Myocyte (in vitro differentiated cells): Measurements from ENCODE around the gene ATOH8. TPM values are rescaled to one million over a fixed set of nuclear protein-coding genes. Genes with fewer than 3 reads are reported as not detected.
A peak's percentile ranks its signal among the peaks of the same experiment; 100 is the strongest.

Experiments used
- DNase-seq: peaks from one replicate; pipeline ENCODE4 v3.0.0-alpha.2; 2012; ENCODE audit warnings: low read depth
- total RNA-seq: library from RNA; depleted of rRNA; stranded (reverse); fragments of >200 nt; gene quantifications from 2 replicates; pipeline ENCODE4 v1.2.3, GENCODE V29; 2014

ATOH8 gene
- total RNA-seq, 1 donor from 2014 or later: 7.2 TPM

DNA sequence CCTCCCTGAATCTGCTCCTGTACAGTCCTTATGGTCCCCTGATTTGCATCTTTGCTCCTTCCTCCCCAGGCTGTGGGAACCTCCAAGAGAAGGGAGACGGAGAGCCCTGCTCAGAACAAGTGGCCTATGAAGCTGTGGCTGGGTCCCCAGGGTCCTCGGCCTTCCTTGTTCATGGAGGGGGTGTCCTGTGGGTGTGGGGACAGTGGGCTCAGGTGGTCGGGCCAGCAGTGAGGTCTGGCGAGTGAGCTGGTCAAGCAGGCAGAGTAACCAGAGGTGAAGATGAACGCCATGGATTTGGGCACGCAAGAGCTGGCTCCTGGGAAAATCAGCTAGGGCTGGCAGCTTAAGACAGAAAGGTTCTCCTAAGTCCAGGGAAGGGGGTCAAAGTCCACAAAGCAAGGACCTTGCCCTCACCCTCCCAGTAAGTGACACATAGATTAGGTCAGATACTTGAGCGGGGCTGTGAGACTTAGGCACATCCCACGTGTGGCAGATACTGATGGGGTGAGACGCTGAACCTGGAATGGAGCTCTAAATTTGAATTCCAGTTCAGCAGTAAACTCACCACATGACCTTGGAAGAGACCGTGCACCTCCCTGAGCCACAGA, 34.8 kb upstream of the ATOH8 start:
- DNase-seq: no peak

DNA sequence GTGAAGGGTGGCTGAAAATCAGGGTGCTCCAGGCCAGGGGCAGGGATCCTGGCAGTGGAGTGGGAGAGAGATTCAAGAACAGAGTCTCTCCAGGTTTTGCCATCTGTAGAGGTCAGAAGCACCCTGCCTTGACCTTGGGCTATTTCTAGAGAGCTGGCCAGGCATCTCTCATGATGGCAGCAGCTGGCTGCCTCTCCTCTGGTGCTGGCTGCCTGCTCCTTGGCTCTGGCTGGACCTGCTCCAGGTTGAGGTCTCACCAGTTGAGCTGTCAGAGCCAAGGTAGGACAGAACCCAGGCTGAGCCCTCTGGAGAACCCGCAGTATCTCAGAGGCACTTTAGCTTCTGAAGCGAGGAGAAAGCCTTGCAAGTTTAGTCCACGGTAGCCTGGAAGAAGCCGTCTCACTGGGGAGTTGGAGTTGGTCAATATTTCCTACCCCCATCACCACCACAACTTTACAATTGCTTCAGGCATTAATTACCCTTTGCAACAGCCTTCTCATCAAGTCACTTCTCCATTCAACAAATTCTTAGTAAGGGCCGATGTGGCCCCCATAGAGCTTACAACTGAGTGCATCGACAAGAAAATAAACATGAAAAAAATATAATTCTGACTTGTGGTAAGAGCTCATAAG, 34.1 kb upstream of the ATOH8 start:
- peak; percentile 73 for DNase-seq

DNA sequence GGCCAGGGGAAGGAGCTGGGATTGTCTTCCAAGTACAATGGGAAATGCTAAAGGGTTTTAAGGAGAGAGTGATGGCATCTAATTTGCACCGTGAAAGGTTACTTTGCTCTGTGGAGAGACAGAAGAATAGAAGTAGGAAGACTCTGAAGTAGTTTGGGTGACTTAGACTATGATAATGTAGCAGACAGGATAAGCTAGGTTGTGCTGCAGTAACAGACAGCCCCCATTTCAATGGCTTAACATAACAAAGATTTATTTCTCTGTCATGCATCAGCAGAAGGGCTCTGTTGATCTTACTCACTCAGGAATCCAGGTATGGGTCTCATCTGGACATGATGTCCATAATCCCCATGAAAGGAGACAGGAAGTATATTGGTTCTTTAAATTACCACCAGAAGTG, 33.3 kb upstream of the ATOH8 start:
- no peak for DNase-seq

DNA sequence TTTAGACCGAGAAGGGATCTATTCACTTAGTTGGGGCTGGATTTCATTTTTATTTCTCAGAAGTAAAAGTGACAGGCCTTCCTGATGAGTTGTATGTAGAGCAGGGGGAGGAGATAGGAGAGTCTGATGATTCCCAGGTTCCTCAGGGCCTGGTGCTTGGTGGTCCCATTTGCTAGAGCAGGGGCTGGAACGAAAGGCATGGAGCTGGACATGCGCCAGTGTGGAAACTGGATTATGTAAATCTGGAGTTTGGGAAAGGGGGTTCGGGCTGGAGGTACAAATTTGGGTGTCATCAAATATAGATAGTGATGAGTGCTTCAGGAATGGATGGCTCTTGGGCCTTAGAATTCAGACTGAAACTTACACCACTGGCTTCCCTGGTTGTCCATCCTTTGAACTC, 32.1 kb upstream of the ATOH8 start:
- no peak for DNase-seq

DNA sequence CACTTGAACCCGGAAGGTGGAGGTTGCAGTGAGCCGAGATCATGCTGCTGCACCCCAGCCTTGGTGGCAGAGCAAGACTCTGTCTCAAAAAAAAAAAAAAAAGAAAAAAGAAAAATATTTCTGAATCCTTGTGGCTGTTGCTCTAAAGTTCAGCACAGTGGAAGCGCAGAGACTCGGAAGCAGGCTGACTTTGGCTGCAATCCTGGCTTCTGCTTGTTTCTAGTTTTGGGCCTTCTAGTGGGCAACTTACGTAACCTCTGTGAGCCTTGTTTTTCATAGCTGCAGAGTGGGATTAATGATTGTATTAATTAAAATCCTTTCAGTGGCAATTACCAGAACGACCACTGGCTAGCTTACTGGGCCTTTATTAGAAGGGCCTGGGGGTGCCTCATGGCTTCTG, 31.3 kb upstream of the ATOH8 start:
- DNase-seq: no peak

DNA sequence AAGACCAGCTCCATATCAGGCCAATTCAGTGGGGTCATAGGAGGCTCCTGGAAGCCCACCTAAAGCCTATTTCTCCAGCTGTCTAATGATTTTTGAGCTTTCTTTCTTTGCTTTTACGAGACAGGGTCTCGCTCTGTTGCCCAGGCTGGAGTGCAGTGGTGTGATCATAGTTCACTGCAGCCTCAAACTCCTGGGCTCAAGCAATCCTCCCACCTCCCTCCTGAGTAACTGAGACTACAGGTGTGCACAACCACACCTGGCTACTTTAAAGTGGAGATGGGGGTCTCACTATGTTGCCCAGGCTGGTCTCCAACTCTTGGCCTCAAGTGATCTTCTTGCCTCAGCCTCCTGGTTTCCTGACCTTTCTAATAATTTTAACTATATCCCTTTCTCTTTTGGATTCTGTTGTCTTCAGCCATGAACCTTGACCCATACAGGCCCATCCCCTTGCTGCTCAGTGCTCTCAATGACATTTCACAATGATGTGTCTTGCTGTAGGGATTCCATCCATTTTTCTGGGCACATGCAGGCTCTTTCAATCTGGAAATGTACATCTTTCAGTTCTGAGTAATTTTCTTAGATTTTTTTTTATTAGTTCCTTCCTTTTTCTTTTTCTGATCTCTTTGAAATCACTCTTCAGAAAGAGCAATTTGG, 30.0 kb upstream of the ATOH8 start:
- no peak for DNase-seq

DNA sequence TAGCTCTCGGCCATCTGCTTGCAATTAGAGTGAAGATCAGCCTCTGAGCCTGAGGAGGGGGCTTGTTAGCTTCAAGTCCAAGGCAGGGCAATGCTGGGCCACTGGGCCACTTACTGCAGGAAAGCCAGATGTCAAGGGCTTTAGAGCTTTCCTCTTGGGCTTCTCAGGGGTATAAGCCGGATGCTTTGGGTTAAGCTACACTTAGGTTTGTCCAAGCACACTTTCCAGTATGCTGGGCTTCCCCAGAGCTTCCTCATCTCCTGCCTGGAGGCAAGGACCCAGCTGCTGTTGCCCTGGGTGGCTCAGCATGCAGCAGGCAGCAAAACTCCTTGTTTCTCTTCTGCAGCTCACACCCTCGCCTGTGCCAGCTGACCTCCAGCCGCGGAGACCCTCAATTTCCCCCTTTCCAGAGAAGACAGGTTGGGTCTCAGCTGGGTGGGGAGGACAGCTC, 29.0 kb upstream of the ATOH8 start:
- no peak for DNase-seq

DNA sequence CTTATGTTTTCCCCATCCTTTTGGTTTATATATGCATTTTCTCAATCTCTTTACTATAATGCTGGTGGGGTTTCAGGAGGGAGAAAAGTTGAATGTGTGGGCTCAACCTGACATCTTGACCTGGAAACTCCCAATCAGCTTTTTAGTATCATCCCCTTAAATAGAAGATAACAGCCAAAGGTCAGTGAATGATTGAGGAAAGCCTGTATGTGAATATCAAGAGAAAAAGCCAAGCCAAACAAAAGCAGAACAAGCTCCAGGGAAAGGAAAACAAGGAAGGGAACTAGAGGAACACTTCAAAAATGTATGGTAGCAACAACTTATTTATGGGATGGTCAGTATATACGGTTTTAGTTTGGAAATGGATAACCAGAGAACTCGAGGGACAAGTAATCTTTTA, 28.3 kb upstream of the ATOH8 start:
- DNase-seq: no peak

DNA sequence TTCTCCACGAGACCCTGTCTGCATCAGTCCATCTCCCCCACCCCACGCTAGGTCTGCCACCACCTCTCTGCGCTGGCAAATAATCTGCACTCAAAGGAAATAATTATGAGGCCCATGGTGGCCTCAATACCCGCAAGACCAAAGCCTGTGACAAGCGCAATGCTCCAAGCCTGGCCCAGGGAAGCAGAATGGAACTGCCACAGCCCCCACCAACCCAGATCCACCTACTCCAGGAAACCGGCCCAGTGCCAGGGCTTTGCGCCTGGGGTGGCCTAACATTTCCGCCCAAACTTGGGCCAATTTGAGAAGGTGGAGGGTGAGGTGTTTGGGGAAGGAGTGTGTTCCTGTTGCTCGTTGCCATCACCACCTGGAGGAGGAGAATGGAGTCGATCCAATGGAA, 26.0 kb upstream of the ATOH8 start:
- DNase-seq: no peak

DNA sequence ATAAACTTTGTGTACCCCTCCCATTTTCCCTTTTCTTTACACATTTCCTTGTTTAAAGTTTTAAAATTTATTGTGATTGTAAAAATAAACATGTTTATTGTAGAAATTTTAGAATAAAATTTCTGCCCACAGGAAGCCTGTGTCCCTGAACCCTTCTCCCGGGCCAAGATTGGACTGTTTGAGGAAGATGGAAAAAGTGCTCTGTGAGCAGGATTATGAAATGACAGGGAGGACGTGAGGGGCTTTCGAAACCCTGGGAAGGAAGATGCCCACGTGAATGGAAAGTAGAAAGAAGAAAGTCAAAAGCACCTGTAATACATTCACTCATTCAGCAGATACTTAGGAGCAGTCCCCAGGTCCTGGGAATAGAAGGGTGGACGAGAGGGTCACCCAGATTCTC, 25.4 kb upstream of the ATOH8 start:
- DNase-seq: no peak

DNA sequence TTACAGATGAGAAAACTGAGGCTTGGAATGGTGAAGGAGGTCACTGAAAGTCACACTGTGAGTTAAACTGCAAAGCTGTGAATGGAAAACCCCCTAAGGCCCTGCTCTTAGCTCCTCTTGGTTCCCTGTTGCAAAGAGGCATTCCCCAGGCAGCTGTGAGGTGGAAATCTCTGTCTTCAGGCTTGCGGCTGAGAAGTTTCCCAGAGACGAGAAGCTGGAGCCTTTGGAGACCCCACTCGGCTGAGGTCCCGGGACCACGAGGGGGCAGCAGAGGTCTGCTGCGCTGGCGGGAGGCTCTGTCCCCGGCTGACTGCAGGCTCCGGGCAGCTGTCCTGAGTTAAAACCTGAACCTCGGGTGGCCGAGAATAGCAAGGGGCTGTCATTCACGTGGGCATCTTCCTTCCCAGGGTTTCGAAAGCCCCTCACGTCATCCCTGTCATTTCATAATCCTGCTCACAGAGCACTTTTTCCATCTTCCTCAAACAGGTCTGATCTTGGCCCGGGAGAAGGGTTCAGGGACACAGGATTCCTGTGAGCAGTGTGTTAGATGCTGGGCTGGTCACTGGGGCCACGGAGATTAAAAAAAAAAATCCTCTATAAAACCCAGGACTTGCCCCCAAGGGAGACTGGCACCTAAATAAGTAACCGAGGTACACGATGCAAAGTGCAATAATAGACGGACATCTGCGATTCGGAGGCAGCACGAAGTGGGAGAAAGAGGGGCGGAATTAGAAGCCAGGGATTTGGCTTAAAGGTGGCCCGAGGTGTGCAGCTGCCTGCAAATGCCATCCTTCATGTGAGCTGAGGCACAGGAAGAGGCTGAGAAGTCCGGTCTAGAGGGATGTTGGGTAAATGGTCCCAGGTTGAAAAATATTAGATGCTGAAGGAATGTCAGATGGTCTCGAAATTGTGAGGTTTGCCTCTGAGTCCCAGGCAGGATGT, 24.6 kb upstream of the ATOH8 start:
- DNase-seq: peak; percentile 92

DNA sequence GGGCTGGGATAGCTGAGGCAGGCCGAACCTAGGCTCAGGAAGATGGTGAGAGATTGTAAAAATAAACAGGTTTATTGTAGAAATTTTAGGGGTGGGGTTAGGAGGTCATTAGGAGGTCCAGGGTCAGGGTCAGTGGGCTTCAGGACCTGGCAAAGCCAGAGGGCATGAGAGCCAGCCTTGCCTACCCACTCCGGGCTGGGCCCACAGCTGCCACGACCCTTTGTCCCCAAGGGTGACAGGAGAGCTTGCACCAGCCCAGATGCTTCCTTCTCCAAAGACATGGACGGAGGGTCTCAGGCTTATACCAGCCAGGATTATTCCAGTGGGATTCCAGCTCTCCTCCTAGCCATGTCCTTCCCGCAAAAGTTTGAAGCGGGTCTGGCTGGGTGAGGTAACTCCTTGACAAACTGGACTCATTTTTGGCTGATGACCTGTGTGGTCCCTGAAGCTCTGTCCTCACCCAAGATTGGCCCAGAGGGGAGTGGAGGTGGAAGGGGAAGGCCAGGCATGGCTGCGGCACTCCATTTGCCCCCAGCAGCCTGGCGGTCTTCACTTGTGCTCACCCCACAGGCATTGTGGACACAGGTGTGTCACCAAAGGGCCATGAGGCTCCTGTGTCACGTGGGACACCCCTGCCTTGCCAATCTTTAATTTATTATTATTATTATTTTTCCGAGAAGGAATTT, 23.8 kb upstream of the ATOH8 start:
- DNase-seq: no peak

DNA sequence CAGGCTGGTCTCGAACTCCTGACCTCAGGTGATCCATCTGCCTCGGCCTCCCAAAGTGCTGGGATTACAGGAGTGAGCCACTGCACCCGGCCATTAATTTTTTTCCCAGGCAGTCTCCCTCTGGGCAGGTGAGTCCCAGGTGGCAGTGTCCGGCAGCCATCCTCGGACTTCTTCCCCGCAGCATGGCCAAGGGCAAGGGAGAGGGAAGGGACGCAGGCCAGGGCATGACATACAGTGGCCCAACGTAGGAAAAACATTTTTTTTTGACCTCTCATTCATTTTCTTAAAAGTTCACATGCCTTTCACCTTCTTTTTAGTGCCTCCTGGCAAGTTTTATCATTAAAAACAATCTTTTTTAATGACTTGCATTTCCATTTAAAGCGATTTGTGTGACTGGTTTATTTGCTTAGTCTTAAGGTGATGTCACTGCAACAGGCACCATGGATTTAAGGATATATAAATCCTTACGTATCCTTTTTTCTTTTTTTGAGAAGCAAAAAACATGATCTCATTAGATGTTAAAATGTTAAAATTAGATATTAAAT, 23.0 kb upstream of the ATOH8 start:
- DNase-seq: no peak

DNA sequence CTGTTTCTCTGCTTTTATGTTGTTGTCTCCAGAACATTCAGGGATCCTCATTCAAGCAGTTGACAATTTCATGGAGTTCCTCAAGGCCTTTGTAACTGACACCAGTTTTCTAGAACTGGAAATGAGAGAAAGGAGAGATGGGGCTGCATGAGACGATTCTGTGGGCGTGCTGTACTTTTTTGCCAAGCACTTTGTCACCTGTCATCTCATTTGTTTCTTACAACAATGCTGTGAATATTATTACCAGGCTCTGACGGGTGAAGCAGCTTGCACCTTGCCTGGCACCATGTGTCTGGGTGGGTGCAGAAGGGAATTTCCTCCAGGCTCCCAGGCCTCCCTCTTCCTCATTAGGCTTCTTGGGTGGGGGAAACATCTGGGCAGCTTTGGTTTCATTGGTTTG, 22.2 kb upstream of the ATOH8 start:
- peak; percentile 47 for DNase-seq

DNA sequence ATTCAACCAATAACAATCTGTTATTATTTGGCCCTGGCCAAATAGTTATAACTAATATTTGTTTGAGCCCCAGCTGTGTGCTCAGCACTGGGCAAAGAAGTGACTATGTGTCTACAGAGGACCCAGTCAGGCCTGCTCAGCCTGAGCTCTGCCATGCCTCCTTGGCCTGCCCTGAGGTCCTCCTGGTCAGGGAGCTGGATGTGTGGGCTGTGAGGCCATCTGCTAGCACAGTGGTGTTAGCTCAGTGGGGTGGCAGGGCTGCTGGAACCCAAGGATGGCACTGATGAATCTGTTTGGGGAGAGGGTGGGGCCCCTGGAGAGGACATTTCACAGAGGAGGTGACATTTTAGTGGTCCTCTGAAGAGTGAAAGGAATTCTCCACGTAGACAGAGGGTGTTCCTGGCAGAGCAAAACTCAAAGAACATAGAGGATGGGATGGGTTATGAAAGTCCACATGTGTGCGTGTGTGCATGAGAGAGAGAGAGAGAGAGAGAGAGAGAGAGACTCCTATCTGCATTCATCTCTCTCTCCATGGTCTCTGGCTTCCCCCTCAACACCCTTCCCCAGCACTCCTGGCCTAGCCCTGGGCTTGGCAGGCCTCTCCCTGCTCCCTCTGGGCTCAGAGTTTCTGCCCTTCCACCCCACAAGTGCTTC, 21.2 kb upstream of the ATOH8 start:
- peak; percentile 76 for DNase-seq

DNA sequence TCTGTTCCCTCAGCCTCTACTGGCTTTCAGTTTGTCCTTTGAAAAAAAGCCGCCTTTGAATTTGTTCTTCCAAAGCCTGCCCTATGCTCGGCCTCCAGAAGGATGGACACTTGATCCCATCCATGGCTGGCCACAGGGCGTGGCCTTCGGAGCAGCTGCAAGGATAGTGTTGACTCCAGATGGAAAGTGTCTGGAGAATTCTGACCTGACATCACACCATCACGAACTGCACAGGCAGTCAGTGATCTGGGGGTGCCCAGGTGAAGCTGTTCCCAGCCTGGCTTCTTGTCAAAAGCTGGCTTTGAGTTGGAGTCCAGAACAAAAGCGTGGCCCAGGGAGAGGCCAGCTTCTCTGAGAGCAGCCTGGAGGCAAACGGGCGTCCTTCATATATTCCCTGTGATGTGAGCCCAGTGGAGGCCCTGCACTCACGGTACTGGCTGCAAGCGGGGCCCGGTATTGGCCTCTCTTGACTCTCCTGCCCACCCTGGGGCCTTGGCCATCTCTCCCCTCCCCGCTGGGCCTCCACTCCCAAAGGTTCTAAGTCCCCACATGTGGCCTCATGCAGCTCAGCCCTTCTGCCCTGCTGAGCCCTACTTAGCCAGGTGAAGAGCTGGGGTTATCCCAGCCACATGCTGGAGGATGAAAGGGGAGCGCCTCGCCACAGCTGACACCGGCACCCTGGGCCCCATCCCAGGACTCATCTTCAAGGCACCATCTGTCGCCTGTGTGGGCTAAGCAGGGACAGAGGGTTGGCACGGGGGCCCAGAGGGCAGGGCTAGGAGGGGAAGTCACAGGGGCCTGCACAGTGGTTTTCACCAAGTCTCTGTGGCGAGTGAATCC, 20.4 kb upstream of the ATOH8 start:
- peak; percentile 99 for DNase-seq

DNA sequence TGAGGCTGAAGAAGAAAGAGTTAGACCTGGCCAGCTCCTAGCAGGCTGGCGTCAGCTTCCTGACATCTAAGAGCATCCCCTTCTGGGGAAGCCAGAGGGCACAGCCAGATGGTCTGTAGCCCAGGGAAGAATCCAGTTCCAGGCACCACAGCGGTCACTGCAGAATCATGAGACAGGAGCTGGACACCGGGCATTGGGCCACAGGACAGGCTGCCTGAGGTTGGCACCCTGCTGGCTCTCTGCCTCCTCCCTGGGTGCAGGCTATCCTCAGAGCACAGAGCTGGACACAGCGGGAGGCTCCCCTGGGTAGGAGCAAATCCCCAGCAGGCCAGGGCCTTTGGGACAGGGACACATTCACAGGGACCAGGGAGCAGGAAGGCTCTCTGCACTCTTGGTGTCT, 19.8 kb upstream of the ATOH8 start:
- DNase-seq: peak; percentile 86

DNA sequence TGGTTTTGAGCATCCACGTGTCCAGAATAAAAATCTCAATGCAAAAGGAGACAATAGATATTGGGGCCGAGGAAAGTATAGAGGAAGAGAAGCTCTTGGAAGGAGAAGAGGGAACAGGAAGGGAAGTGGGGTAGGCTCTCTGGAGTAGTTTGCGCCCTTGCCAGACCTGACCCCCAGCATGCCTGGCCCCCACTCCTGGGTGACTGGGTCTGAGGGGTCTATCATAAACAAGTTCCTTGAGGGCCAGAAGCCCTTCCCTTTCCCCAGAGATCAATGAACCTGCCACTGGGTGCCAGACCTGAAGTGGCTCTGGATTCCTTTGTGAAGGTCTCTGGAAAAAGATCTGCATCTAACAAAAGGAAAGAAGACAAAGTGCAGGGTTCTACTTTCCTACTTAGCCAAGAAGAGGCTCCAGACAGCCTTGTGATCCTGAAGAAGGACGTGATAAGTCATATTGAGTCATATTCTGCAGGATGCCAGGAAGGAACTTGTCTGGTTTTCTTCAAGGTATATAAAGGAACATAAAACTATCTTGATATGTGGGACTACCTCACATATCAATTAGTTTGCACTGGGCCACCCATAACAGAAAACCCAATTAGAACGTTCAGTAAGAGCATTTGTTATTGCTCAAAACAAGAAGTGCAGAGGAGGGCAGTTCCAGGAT, 18.7 kb upstream of the ATOH8 start:
- DNase-seq: no peak

DNA sequence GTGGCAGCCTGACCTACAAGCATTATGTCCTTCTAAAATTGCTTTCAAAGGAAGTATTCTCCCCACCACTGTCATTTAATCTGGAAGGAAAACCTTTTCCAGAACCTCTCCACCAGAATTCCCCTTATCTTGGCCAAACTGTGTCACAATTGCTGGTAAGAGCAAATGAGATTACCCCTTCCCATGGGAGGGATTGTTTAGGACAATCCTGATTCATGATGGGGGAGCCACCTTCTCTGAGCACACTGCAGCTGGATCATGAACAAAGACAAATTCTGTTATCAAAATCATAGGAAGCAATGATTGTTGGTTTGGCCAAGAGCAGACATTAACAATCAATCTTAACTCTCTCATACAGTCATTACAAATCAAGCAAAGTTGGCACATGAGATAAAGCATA, 18.1 kb upstream of the ATOH8 start:
- no peak for DNase-seq
